ENCODE measurements around the gene BHLHE40.
A peak's percentile ranks its signal among the peaks of the same experiment; 100 is the strongest.

Gene BHLHE40

DNA sequence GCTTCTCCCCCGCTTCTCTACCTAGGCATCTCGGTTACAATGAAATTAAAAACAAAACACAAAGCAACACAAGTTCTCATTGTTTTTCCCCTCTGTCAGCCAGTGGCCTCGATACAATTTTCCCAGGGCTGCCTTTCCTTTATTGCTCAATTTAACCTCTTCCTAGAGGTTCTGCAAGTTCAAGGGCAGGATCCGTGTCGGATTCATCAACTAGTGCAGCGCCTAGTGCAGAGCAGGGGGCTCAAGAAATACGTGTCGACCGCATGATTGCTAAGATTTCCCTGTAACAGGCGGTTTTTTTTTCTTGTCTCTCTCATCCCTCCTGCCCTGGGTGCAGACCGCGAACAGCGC, 1.4 kb upstream of the BHLHE40 start:
- ChIA-PET CTCF (interaction anchor here (0.7 to 12.6 kb wide), 10 partner anchors 7 to 322 kb away, joined by 3 to 94 read pairs (median 6); no protein-coding TSS in a partner anchor), POLR2A (interaction anchor here (0.9 to 11.7 kb wide), 11 partner anchors 9 to 266 kb away, joined by 3 to 332 read pairs (median 10); no protein-coding TSS in a partner anchor)
- peak overlapping the region; percentile 62 for H3K4me3 ChIP-seq (ENCODE audit: low read depth, low read length)
- H3K36me3 ChIP-seq (ENCODE audit: control insufficient read depth in 2 of 2, insufficient read depth in 1 of 2, low read length in 2 of 2), result peaks cover 5 to 18% of the 10 kb centered on the region in 2 experiments; a peak in 2 of 3 replicates
- H3K9me3 ChIP-seq (ENCODE audit: control insufficient read depth, insufficient read depth, low read depth, low read length), result no peaks in the 10 kb centered on the region
- H3K27ac ChIP-seq (ENCODE audit: extremely low read depth, low read depth, low read length), result peak overlapping the region; percentile 99
- peak; percentile 95 for TF ChIP-seq ZNF335 (tag by site-specific recombination; conservative IDR thresholded peaks at IDR 0.05)
- TF ChIP-seq ZNF664 (tag by site-specific recombination; IDR thresholded peaks at IDR 0.05), result 0 out of 2 replicates have a peak, but pooled peaks have one; percentile 3
- TF ChIP-seq ZBTB20 (tag by site-specific recombination; IDR thresholded peaks at IDR 0.05), result no peak
- TF ChIP-seq ZNF394 (tag by site-specific recombination; IDR thresholded peaks at IDR 0.05; ENCODE audit: borderline replicate concordance), result peak; percentile 98
- peak; percentile 79 for TF ChIP-seq ZNF362 (tag by site-specific recombination; IDR thresholded peaks at IDR 0.05)
- TF ChIP-seq ZNF404 (tag by site-specific recombination; IDR thresholded peaks at IDR 0.05), result 0 out of 2 replicates have a peak, but pooled peaks have one; percentile 12
- peaks cover 7% of the 10 kb centered on the region for H3K4me1 ChIP-seq (ENCODE audit: control insufficient read depth, insufficient read depth, low read length)

GRCh38 chr3:4978204-4978965, 852 bp upstream of the BHLHE40 start:
- Histone ChIP-seq H3K9me3 (ENCODE audit: control insufficient read depth, insufficient read depth, low read depth, low read length) (no peaks in the 10 kb centered on the region), H3K4me3 (ENCODE audit: low read depth, low read length) (peak overlapping the region; percentile 62), H3K36me3 (ENCODE audit: control insufficient read depth in 2 of 2, insufficient read depth in 1 of 2, low read length in 2 of 2) (peaks cover 5 to 23% of the 10 kb centered on the region in 2 experiments; a peak in 2 of 3 replicates), H3K27ac (ENCODE audit: extremely low read depth, low read depth, low read length) (peak overlapping the region; percentile 99), H3K4me1 (ENCODE audit: control insufficient read depth, insufficient read depth, low read length) (peaks cover 7% of the 10 kb centered on the region)
- ChIA-PET POLR2A (interaction anchor here (0.6 to 11.7 kb wide), 41 partner anchors 9 to 511 kb away, joined by 3 to 332 read pairs (median 4); partner anchors contain the start of genes ITPR1 and SUMF1), CTCF (interaction anchor here (0.6 to 12.6 kb wide), 12 partner anchors 9 to 267 kb away, joined by 3 to 94 read pairs (median 5); no protein-coding TSS in a partner anchor)
- TF ChIP-seq ZNF571 (tag by site-specific recombination; IDR thresholded peaks at IDR 0.05), result no peak
- no peak for TF ChIP-seq ZNF830 (tag by site-specific recombination; IDR thresholded peaks at IDR 0.05; ENCODE audit: low read depth)
- no peak for TF ChIP-seq ZNF214 (tag by site-specific recombination; IDR thresholded peaks at IDR 0.05; ENCODE audit: borderline replicate concordance)
- TF ChIP-seq ZFP69B (tag by site-specific recombination; IDR thresholded peaks at IDR 0.05), result peak; percentile 70
- TF ChIP-seq, protein P1, sequence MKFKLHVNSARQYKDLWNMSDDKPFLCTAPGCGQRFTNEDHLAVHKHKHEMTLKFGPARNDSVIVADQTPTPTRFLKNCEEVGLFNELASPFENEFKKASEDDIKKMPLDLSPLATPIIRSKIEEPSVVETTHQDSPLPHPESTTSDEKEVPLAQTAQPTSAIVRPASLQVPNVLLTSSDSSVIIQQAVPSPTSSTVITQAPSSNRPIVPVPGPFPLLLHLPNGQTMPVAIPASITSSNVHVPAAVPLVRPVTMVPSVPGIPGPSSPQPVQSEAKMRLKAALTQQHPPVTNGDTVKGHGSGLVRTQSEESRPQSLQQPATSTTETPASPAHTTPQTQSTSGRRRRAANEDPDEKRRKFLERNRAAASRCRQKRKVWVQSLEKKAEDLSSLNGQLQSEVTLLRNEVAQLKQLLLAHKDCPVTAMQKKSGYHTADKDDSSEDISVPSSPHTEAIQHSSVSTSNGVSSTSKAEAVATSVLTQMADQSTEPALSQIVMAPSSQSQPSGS (tag by site-specific recombination; IDR thresholded peaks at IDR 0.05; ENCODE audit: low read depth), result no peak
- no peak for TF ChIP-seq ZNF169 (tag by site-specific recombination; IDR thresholded peaks at IDR 0.05)
- no peak for TF ChIP-seq ZNF211 (tag by site-specific recombination; IDR thresholded peaks at IDR 0.05; ENCODE audit: low read depth)
- TF ChIP-seq KLF16 (tag by site-specific recombination; IDR thresholded peaks at IDR 0.05), result peak; percentile 89
- TF ChIP-seq, protein P2, sequence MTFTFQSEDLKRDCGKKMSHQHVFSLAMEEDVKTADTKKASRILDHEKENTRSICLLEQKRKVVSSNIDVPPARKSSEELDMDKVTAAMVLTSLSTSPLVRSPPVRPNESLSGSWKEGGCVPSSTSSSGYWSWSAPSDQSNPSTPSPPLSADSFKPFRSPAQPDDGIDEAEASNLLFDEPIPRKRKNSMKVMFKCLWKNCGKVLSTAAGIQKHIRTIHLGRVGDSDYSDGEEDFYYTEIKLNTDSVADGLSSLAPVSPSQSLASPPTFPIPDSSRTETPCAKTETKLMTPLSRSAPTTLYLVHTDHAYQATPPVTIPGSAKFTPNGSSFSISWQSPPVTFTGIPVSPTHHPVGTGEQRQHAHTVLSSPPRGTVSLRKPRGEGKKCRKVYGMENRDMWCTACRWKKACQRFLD (tag by site-specific recombination; IDR thresholded peaks at IDR 0.05), result no peak
- TF ChIP-seq ZNF621 (tag by site-specific recombination; IDR thresholded peaks at IDR 0.05), result no peak
- peak; percentile 83 for TF ChIP-seq ZNF843 (tag by site-specific recombination; IDR thresholded peaks at IDR 0.05)
- 0 out of 2 replicates have a peak, but pooled peaks have one; percentile 10 for TF ChIP-seq ZBTB1 (tag by site-specific recombination; IDR thresholded peaks at IDR 0.05)
- no peak for TF ChIP-seq ZNF530 (tag by site-specific recombination; IDR thresholded peaks at IDR 0.05; ENCODE audit: low read depth)
- no peak; the same call in 1 of the 2 replicates for TF ChIP-seq BCL11B (tag by site-specific recombination; IDR thresholded peaks at IDR 0.05; ENCODE audit: low read depth)
- TF ChIP-seq ZXDB (tag by site-specific recombination; IDR thresholded peaks at IDR 0.05), result peak; percentile 99
- TF ChIP-seq ZSCAN4 (tag by site-specific recombination; IDR thresholded peaks at IDR 0.05), result no peak
- peak; percentile 100 for TF ChIP-seq ZSCAN5A (tag by site-specific recombination; IDR thresholded peaks at IDR 0.05)
- TF ChIP-seq ZNF10 (tag by site-specific recombination; IDR thresholded peaks at IDR 0.05), result peak; percentile 11; the same call in 1 of the 2 replicates
- TF ChIP-seq ZNF266 (tag by site-specific recombination; IDR thresholded peaks at IDR 0.05; ENCODE audit: low read depth), result no peak
- no peak for TF ChIP-seq ZNF433 (tag by site-specific recombination; IDR thresholded peaks at IDR 0.05; ENCODE audit: low read depth)

Measured in HEK293 (cell line).